Skeletal muscle cell (primary cell): Measurements from ENCODE around the gene BHLHA15.

Source experiments
- DNase-seq: peaks from one replicate; pipeline ENCODE4 v3.0.0-alpha.2; 2010; ENCODE audit warnings: low read depth
- H3K4me3 ChIP-seq: 2 replicates; pipeline ENCODE4 v1.5.1; 2011; ENCODE audit warnings: low read depth, mild to moderate bottlenecking, control low read depth, low read length, moderate library complexity

BHLHA15 gene

GRCh38 chr7:98256431-98256830, 45.2 kb downstream of the BHLHA15 start:
- no peak for DNase-seq
- H3K4me3 ChIP-seq = no peak overlapping the region

- H3K4me3 ChIP-seq = no peak overlapping the region
- DNase-seq = no peak
Observed at GRCh38 chr7:98257701-98258100, 46.5 kb downstream of the BHLHA15 start.
